HCT116 (cell line): ENCODE data around the gene PLCB2. TPM values are rescaled to one million over a fixed set of nuclear protein-coding genes. Genes with fewer than 3 reads are reported as not detected.

Experiments
- ATAC-seq: fragments of 200-7000 bp; cut with Tn5 transposase; 2 replicates; pipeline ENCODE4 v1.9.1; 2020; ENCODE audit warnings: mild to moderate bottlenecking, moderate library complexity
- BruUV-seq: library from RNA; stranded (reverse); fragments of 400-500 nt; replicated peaks from 2 replicates; lab custom pipeline; 2021; lab: Mats Ljungman, UMichigan
- CTCF ChIA-PET: fragments of 300-600 bp; sonication (Branson Sonifier 250); formaldehyde crosslinking; loops from one replicate; lab custom pipeline; 2021; ENCODE audit warnings: antibody characterized with exemption; lab: Charles Lee
- POLR2A ChIA-PET: fragments of 300-600, 350-600 bp; sonication (Branson Sonifier 250); formaldehyde crosslinking; loops from one replicate; lab custom pipeline; 2021; ENCODE audit warnings: antibody characterized with exemption; lab: Charles Lee
- RAD21 ChIA-PET, 2 experiments: fragments of 300-600 bp; sonication (Branson Sonifier 250); formaldehyde crosslinking; loops; one replicate each; lab custom pipeline; 2023; ENCODE audit warnings: low total read pairs in 2 of 2; ENCODE audit not compliant: uncharacterized antibody in 2 of 2, unreplicated experiment in 2 of 2, low non-redundant PET in 1 of 2; lab: Charles Lee
- DNase-seq: peaks from one replicate; pipeline ENCODE4 v3.0.0-alpha.2; 2010; ENCODE audit warnings: low read depth, low spot score
- H2AFZ ChIP-seq: fragments of 200-600 bp; shearing (Covaris generic), sonication (generic); 2 replicates; pipeline ENCODE4 v1.6.1; 2017; ENCODE audit warnings: low read depth, mixed run types, mixed read lengths, antibody characterized with exemption, low read length; ENCODE audit not compliant: poor library complexity, severe bottlenecking
- H3K27ac ChIP-seq: 2 replicates; pipeline ENCODE4 v1.5.1; 2012; ENCODE audit warnings: low read depth, low read length
- H3K27me3 ChIP-seq: fragments of 200-600 bp; sonication (generic); 2 replicates; pipeline ENCODE4 v1.6.1; 2016; ENCODE audit warnings: mixed run types, low read length, mixed read lengths; ENCODE audit not compliant: insufficient read depth
- H3K36me3 ChIP-seq, 2 experiments: fragments of 200-500 bp in 1 of 2; fragments of 200-600 bp in 1 of 2; sonication (Bioruptor generic) in 1 of 2; sonication (generic) in 1 of 2; 2 replicates each; pipeline versions ENCODE4 v1.5.1 to v1.6.1; 2014 to 2016; ENCODE audit warnings: low read length in 2 of 2, inconsistent platforms in 1 of 2, mixed read lengths in 1 of 2, mixed run types in 1 of 2; ENCODE audit not compliant: insufficient read depth in 2 of 2, control insufficient read depth in 1 of 2
- H3K4me1 ChIP-seq, 2 experiments: fragments of 200-600 bp in 1 of 2; sonication (generic) in 1 of 2; 2 replicates each; pipeline versions ENCODE4 v1.5.1 to v1.6.1; 2012 to 2017; ENCODE audit warnings: low read length in 2 of 2, inconsistent platforms in 1 of 2, mild to moderate bottlenecking in 1 of 2, mixed read lengths in 1 of 2, mixed run types in 1 of 2, moderate library complexity in 1 of 2; ENCODE audit not compliant: insufficient read depth in 2 of 2, control insufficient read depth in 1 of 2
- H3K4me2 ChIP-seq: fragments of 200-600 bp; sonication (generic); 2 replicates; pipeline ENCODE4 v1.6.1; 2017; ENCODE audit warnings: mixed run types, low read length, mixed read lengths
- H3K4me3 ChIP-seq, 2 experiments: fragments of 200-600 bp in 1 of 2; sonication (generic) in 1 of 2; replicated peaks in 1 of 2; 2 replicates each; pipeline ENCODE4 v1.5.1; 2011 to 2016; ENCODE audit warnings: low read length in 2 of 2, control low read depth in 1 of 2, low read depth in 1 of 2, mild to moderate bottlenecking in 1 of 2, mixed read lengths in 1 of 2, mixed run types in 1 of 2
- H3K79me2 ChIP-seq: fragments of 200-600 bp; sonication (generic); 2 replicates; pipeline ENCODE4 v1.6.1; 2017; ENCODE audit warnings: mild to moderate bottlenecking, mixed run types, low read length, moderate library complexity, mixed read lengths; ENCODE audit not compliant: insufficient read depth
- H3K9ac ChIP-seq: fragments of 200-600 bp; sonication (generic); 2 replicates; pipeline ENCODE4 v1.6.1; 2016; ENCODE audit warnings: low read length, mixed read lengths
- H3K9me2 ChIP-seq: fragments of 200-600 bp; sonication (generic), shearing (Covaris generic); 2 replicates; pipeline ENCODE4 v1.6.1; 2017; ENCODE audit warnings: mixed run types, mild to moderate bottlenecking, moderate library complexity; ENCODE audit not compliant: insufficient read depth
- H3K9me3 ChIP-seq, 2 experiments: fragments of 200-500 bp in 1 of 2; fragments of 200-600 bp in 1 of 2; sonication (Bioruptor generic) in 1 of 2; sonication (generic) in 1 of 2; 2 replicates each; pipeline ENCODE4 v1.6.1; 2014 to 2017; ENCODE audit warnings: low read length in 2 of 2, mixed read lengths in 2 of 2, inconsistent platforms in 1 of 2, low read depth in 1 of 2, mild to moderate bottlenecking in 1 of 2, mixed run types in 1 of 2, moderate library complexity in 1 of 2; ENCODE audit not compliant: control insufficient read depth in 1 of 2, insufficient read depth in 1 of 2
- H4K20me1 ChIP-seq: fragments of 200-600 bp; sonication (generic), shearing (Covaris generic); 2 replicates; pipeline ENCODE4 v1.6.1; 2017; ENCODE audit warnings: mixed run types, mild to moderate bottlenecking, moderate library complexity; ENCODE audit not compliant: insufficient read depth
- CBX3 ChIP-seq: IDR thresholded peaks from 2 replicates; pipeline ENCODE4 v1.6.1; 2012; ENCODE audit warnings: low read depth
- CEBPB ChIP-seq: IDR thresholded peaks from 2 replicates; pipeline ENCODE4 v1.6.1; 2012; ENCODE audit warnings: low read depth
- ELF1 ChIP-seq: IDR thresholded peaks from 2 replicates; pipeline ENCODE4 v1.6.1; 2012; ENCODE audit warnings: low read depth, borderline replicate concordance
- FOSL1 ChIP-seq: IDR thresholded peaks from 2 replicates; pipeline ENCODE4 v1.6.1; 2012; ENCODE audit warnings: low read depth
- JUND ChIP-seq: IDR thresholded peaks from 2 replicates; pipeline ENCODE4 v1.6.1; 2012
- POLR2A ChIP-seq: IDR thresholded peaks from 2 replicates; pipeline ENCODE4 v1.7.0; 2011; ENCODE audit warnings: borderline replicate concordance; ENCODE audit not compliant: insufficient read depth, insufficient read length; ENCODE audit errors: extremely low read depth
- POLR2AphosphoS5 ChIP-seq: IDR thresholded peaks from 2 replicates; pipeline ENCODE4 v1.6.1; 2011; ENCODE audit warnings: mild to moderate bottlenecking, low read depth, low read length, moderate library complexity
- SIN3A ChIP-seq: IDR thresholded peaks from 2 replicates; pipeline ENCODE4 v1.6.1; 2012; ENCODE audit warnings: low read depth
- SP1 ChIP-seq: IDR thresholded peaks from 2 replicates; pipeline ENCODE4 v1.6.1; 2012; ENCODE audit warnings: low read depth
- SRF ChIP-seq: IDR thresholded peaks from 2 replicates; pipeline ENCODE4 v1.6.1; 2012; ENCODE audit warnings: low read depth
- TCF7L2 ChIP-seq: IDR thresholded peaks from 2 replicates; pipeline ENCODE4 v1.7.0; 2011; ENCODE audit warnings: borderline replicate concordance, inconsistent platforms; ENCODE audit not compliant: insufficient read depth, insufficient read length; ENCODE audit errors: extremely low read depth
- ZFX ChIP-seq: fragments of 450-650 bp; IDR thresholded peaks from 2 replicates; pipeline ENCODE4 v1.6.1; 2017
- ZNF274 ChIP-seq: fragments of 200-500 bp; sonication (Bioruptor generic); IDR thresholded peaks from 2 replicates; pipeline ENCODE4 v1.6.1; 2014; ENCODE audit warnings: mild to moderate bottlenecking, low read depth, low read length, inconsistent platforms
- intact Hi-C: fragments of 100-400 bp; cut with micrococcal nuclease; formaldehyde crosslinking; loops from 2 replicates; pipeline ENCODE4 v1.10.0; 2022
- total RNA-seq: library from RNA; stranded (reverse); gene quantifications from one replicate; pipeline ENCODE4 v1.2.1, GENCODE V29; 2021; ENCODE audit not compliant: unreplicated experiment
- TF ChIP-seq, protein P1 (sequence below): IDR thresholded peaks from 2 replicates; pipeline ENCODE4 v1.6.1; 2012; ENCODE audit warnings: low read depth
- TF ChIP-seq, protein P2 (sequence below): IDR thresholded peaks from 2 replicates; pipeline ENCODE4 v1.6.1; 2012
- TF ChIP-seq, protein P3 (sequence below): IDR thresholded peaks from 2 replicates; pipeline ENCODE4 v1.6.1; 2012
- TF ChIP-seq, protein P4 (sequence below): IDR thresholded peaks from 2 replicates; pipeline ENCODE4 v1.6.1; 2011; ENCODE audit warnings: mild to moderate bottlenecking, low read length, moderate library complexity; ENCODE audit not compliant: insufficient replicate concordance; ENCODE audit errors: extremely low read depth

PLCB2 gene
- total RNA-seq, 1 experiment from 2014 or later: 2.8 TPM

DNA sequence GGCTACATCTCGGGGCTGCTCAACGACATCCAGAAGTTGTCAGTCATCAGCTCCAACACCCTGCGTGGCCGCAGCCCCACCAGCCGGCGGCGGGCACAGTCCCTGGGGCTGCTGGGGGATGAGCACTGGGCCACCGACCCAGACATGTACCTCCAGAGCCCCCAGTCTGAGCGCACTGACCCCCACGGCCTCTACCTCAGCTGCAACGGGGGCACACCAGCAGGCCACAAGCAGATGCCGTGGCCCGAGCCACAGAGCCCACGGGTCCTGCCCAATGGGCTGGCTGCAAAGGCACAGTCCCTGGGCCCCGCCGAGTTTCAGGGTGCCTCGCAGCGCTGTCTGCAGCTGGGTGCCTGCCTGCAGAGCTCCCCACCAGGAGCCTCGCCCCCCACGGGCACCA lies 41.9 kb downstream of the PLCB2 start:
- Histone ChIP-seq H3K4me1 (peaks cover 17 to 28% of the 10 kb centered on the region in 2 experiments), H3K9me2 (no peaks in the 10 kb centered on the region), H3K36me3 (peaks cover 0 to 3% of the 10 kb centered on the region in 2 experiments; a peak in 1 of 4 replicates), H3K9me3 (no peaks in the 10 kb centered on the region), H3K4me3 (no peak overlapping the region), H3K79me2 (no peaks in the 10 kb centered on the region), H3K4me2 (peak overlapping the region; percentile 69; the same call in 1 of the 2 replicates), H3K9ac (no peak overlapping the region), H3K27me3 (no peaks in the 10 kb centered on the region), H2AFZ (no peak overlapping the region), H4K20me1 (no peaks in the 10 kb centered on the region), H3K27ac (peak overlapping the region; percentile 57)
- ChIA-PET RAD21 (no interaction called here), CTCF (no interaction called here), POLR2A (no interaction called here)
- intact Hi-C loops: no loop called here
- no TSS peak for BruUV-seq
- DNase-seq: no peak
- ATAC-seq: no peak
- TF ChIP-seq CEBPB (no peak), JUND (no peak), SP1 (no peak), POLR2AphosphoS5 (no peak)
- TF ChIP-seq, protein P1, sequence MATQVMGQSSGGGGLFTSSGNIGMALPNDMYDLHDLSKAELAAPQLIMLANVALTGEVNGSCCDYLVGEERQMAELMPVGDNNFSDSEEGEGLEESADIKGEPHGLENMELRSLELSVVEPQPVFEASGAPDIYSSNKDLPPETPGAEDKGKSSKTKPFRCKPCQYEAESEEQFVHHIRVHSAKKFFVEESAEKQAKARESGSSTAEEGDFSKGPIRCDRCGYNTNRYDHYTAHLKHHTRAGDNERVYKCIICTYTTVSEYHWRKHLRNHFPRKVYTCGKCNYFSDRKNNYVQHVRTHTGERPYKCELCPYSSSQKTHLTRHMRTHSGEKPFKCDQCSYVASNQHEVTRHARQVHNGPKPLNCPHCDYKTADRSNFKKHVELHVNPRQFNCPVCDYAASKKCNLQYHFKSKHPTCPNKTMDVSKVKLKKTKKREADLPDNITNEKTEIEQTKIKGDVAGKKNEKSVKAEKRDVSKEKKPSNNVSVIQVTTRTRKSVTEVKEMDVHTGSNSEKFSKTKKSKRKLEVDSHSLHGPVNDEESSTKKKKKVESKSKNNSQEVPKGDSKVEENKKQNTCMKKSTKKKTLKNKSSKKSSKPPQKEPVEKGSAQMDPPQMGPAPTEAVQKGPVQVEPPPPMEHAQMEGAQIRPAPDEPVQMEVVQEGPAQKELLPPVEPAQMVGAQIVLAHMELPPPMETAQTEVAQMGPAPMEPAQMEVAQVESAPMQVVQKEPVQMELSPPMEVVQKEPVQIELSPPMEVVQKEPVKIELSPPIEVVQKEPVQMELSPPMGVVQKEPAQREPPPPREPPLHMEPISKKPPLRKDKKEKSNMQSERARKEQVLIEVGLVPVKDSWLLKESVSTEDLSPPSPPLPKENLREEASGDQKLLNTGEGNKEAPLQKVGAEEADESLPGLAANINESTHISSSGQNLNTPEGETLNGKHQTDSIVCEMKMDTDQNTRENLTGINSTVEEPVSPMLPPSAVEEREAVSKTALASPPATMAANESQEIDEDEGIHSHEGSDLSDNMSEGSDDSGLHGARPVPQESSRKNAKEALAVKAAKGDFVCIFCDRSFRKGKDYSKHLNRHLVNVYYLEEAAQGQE: no peak

DNA sequence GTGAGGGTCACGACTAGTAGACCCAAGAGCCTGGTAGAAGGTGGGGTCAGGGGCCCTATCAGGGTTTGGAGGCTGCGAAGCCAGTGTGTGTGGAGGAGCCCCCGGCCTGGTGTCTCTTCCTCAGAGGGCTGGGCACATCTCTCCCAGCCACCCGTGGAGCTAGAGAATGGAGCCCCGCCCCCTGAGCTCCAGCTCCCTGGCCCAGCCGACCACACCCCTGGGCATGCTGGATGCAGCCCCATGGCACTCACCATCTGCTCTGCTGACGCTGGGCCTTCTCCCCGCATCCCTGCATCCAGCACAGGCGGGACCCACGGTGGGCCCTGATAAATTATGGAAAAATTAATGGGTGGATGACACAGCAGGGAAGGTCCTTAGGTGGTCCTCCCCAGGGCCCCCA lies 42.4 kb downstream of the PLCB2 start:
- no peak overlapping the region for H3K4me3 ChIP-seq
- ChIA-PET POLR2A (no interaction called here), CTCF (interaction anchor here (2.3 kb wide), 1 partner anchor 10 kb away, joined by 8 read pairs; no protein-coding TSS in a partner anchor), RAD21 (no interaction called here)
- peaks cover 17 to 28% of the 10 kb centered on the region in 2 experiments for H3K4me1 ChIP-seq
- H3K27me3 ChIP-seq: no peaks in the 10 kb centered on the region
- H4K20me1 ChIP-seq: no peaks in the 10 kb centered on the region
- ATAC-seq (no peak), DNase-seq (no peak)
- H3K27ac ChIP-seq: no peak overlapping the region; the same call in 1 of the 2 replicates
- no peak overlapping the region for H2AFZ ChIP-seq
- no peaks in the 10 kb centered on the region for H3K9me2 ChIP-seq
- intact Hi-C loops: no loop called here
- no peaks in the 10 kb centered on the region for H3K79me2 ChIP-seq
- no peaks in the 10 kb centered on the region for H3K9me3 ChIP-seq
- BruUV-seq: no TSS peak
- no peak overlapping the region for H3K9ac ChIP-seq
- H3K4me2 ChIP-seq: no peak overlapping the region
- peaks cover 0 to 3% of the 10 kb centered on the region in 2 experiments; a peak in 1 of 4 replicates for H3K36me3 ChIP-seq
- TF ChIP-seq JUND (no peak), CEBPB (no peak), SRF (no peak), ELF1 (no peak), SP1 (no peak), SIN3A (no peak), TCF7L2 (no peak), FOSL1 (no peak), POLR2A (no peak), ZNF274 (no peak), ZFX (no peak), CBX3 (no peak)
- TF ChIP-seq, protein P2, sequence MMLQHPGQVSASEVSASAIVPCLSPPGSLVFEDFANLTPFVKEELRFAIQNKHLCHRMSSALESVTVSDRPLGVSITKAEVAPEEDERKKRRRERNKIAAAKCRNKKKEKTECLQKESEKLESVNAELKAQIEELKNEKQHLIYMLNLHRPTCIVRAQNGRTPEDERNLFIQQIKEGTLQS: no peak
- TF ChIP-seq, protein P3, sequence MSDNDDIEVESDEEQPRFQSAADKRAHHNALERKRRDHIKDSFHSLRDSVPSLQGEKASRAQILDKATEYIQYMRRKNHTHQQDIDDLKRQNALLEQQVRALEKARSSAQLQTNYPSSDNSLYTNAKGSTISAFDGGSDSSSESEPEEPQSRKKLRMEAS: no peak
- TF ChIP-seq, protein P4, sequence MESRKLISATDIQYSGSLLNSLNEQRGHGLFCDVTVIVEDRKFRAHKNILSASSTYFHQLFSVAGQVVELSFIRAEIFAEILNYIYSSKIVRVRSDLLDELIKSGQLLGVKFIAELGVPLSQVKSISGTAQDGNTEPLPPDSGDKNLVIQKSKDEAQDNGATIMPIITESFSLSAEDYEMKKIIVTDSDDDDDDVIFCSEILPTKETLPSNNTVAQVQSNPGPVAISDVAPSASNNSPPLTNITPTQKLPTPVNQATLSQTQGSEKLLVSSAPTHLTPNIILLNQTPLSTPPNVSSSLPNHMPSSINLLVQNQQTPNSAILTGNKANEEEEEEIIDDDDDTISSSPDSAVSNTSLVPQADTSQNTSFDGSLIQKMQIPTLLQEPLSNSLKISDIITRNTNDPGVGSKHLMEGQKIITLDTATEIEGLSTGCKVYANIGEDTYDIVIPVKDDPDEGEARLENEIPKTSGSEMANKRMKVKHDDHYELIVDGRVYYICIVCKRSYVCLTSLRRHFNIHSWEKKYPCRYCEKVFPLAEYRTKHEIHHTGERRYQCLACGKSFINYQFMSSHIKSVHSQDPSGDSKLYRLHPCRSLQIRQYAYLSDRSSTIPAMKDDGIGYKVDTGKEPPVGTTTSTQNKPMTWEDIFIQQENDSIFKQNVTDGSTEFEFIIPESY: no peak
